ENCODE data around the gene ATP6V0A4.

ATP6V0A4 gene

DNA sequence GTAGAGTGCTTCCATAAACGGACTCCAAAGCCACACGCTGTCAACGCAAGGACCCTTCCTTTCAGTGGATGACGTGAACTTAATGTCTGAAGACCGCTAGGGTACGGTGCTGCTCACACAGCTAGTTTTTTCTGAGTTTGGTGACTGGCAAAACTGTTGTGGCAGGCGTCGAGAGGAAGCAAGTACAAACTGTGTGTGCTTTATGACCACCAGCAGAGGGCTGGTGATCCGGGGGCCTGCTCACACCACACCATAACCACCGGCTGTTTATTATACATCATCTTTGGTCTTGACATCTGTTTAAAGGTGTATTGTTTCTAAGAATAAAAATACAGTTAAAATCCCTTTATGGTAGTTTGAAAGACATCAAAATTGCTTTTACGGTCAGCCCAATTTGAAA is 37.1 kb upstream of the ATP6V0A4 start:
- TF ChIP-seq, protein P1, sequence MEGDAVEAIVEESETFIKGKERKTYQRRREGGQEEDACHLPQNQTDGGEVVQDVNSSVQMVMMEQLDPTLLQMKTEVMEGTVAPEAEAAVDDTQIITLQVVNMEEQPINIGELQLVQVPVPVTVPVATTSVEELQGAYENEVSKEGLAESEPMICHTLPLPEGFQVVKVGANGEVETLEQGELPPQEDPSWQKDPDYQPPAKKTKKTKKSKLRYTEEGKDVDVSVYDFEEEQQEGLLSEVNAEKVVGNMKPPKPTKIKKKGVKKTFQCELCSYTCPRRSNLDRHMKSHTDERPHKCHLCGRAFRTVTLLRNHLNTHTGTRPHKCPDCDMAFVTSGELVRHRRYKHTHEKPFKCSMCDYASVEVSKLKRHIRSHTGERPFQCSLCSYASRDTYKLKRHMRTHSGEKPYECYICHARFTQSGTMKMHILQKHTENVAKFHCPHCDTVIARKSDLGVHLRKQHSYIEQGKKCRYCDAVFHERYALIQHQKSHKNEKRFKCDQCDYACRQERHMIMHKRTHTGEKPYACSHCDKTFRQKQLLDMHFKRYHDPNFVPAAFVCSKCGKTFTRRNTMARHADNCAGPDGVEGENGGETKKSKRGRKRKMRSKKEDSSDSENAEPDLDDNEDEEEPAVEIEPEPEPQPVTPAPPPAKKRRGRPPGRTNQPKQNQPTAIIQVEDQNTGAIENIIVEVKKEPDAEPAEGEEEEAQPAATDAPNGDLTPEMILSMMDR (conservative IDR thresholded peaks at IDR 0.05; ENCODE audit: low read length): no peak
- no peak overlapping the region for H3K4me3 ChIP-seq (ENCODE audit: low read length)
- DNase-seq (ENCODE audit: low read depth): no peak

DNA sequence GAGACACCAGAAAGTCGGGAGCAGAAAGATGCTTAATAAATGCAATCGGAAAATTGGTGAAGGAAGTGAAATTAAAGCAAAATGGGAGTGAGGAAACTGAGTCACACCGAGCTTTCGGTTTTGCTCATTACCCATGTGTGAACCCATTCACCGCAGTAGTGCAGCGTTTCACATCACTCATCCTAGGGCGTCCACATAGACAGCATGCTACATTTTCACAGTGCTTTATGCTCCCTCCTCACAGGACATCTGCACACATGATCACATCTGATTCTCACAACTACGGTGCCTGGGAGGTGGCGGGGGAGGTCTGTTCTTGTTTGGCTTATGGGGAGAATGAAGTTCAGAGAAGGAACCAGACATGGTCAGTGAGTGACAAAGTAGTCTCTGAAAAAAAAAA is 36.6 kb upstream of the ATP6V0A4 start:
- no peak for DNase-seq (ENCODE audit: low read depth)
- H3K4me3 ChIP-seq (ENCODE audit: low read length): no peak overlapping the region
- TF ChIP-seq, protein P1 (conservative IDR thresholded peaks at IDR 0.05; ENCODE audit: low read length): no peak

DNA sequence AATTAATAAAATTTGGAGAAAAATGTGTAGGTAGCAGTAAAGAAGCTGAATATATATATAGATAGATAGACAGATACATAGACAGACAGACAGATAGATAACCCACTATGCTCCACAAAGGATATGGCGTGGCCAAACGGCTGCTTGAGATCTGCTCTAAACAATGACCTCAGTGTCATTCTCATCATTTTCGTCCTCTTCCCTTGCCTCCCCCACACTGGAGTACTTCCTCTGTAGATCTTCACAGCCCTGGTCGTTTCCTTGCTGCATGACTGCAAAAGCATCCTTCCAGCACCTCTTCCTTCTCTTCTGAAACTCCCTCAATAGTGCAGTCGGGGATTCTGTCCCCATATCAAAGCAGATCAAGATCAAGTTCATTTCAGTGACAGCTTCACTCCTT is 35.6 kb upstream of the ATP6V0A4 start:
- DNase-seq (ENCODE audit: low read depth): no peak
- H3K4me3 ChIP-seq (ENCODE audit: low read length): no peak overlapping the region
- TF ChIP-seq, protein P1 (conservative IDR thresholded peaks at IDR 0.05; ENCODE audit: low read length): no peak

DNA sequence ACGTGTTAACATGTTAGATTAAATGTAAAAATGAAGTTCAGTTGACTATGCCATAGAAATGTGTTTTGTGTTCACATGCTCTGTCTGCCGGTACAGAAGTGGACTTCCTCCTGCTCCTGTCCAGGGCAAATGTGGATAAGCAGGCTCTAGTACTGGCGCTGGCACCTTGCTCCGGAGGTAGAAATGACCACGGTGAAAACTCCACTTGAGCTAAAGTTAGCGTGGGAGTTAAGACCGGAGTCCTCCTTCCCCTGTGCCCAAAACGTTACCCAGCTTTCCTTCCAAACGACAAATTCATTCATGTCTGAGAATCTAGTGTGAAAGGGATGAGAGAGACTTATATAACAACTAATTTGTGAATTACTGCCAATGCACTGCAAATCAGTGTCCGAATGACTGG is 35.0 kb upstream of the ATP6V0A4 start:
- H3K4me3 ChIP-seq (ENCODE audit: low read length): no peak overlapping the region
- TF ChIP-seq, protein P1 (conservative IDR thresholded peaks at IDR 0.05; ENCODE audit: low read length): no peak
- DNase-seq (ENCODE audit: low read depth): no peak

DNA sequence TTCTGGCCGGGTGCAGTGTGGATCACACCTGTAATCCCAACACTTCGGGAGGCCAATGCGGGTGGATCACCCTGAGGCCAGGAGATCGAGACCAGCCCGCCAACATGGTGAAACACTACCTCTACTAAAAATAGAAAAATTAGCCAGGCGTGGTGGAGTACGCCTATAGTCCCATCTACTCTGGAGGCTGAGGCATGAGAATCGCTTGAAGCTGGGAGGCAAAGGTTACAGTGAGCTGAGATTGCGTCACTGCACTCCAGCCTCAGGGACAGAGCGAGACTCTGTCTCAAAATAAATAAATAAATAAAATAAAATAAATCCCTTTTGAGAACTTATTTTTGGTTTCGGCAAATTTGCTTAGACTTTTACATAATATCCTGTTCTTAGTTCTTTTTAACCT is 31.3 kb upstream of the ATP6V0A4 start:
- DNase-seq (ENCODE audit: low read depth): no peak
- TF ChIP-seq, protein P1 (conservative IDR thresholded peaks at IDR 0.05; ENCODE audit: low read length): no peak
- no peak overlapping the region for H3K4me3 ChIP-seq (ENCODE audit: low read length)

DNA sequence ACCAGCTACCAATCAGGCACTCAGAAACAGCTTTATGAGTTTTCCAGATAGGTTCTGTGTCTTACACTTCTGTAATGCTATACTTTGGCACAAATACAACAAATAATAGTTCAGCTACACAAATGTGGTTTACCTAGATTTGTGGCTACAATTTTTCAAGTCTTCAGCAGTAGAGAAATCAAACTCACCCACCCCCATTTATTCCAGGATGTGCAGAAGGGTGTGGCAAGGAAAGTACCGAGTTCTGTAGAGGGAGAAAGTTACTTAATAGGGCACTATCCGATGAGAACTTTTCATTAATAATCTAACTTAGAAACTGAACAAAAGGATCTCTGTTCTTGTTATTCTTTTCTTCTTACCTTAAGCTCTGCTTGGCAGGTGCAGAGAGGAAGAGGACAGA is 30.3 kb upstream of the ATP6V0A4 start:
- DNase-seq (ENCODE audit: low read depth): no peak
- TF ChIP-seq, protein P1 (conservative IDR thresholded peaks at IDR 0.05; ENCODE audit: low read length): no peak
- no peak overlapping the region for H3K4me3 ChIP-seq (ENCODE audit: low read length)

DNA sequence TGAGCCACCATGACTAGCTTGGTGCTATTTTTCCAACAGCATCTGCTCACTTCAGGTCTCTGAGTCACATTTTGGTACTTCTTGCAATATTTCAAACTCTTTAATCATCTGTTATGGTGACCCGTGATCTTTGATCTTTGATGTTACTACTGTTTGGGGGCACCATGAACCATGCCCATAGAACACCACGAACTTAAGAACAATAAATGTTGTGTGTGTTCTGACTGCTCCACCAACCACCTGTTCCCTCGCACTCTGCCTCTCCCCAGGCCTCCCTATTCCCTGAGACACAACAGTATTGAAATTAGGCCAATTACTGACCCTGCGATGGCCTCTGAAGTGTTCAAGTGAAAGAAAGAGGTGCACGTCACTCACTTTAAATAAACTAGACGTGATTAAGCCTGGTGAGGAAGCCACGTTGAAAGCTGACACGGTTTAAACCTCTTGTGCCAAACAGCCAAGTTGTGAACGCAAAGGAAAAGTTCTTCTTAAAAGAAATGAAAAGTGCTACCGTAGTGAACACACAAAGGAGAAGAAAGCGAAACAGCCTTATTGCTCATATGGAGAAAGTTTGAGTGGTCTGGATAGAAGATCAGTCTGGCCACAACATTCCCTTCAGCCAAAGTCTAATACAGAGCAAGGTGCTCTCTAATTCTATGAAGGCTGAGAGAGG is 27.2 kb upstream of the ATP6V0A4 start:
- no peak overlapping the region for H3K4me3 ChIP-seq (ENCODE audit: low read length)
- no peak for DNase-seq (ENCODE audit: low read depth)
- TF ChIP-seq, protein P1 (conservative IDR thresholded peaks at IDR 0.05; ENCODE audit: low read length): no peak

Measured in AG10803 (cell line).